GM18505 (cell line): ENCODE results near the gene RPL37A.
A peak's percentile ranks its signal among the peaks of the same experiment; 100 is the strongest.

ENCODE experiments used
- ATAC-seq: cut with Tn5 transposase; IDR thresholded peaks from one replicate; pipeline ENCODE4 v1.9.1; 2021; ENCODE audit not compliant: unreplicated experiment
- POLR2A ChIP-seq: IDR thresholded peaks from 4 replicates; pipeline ENCODE4 v1.6.1; 2011; ENCODE audit warnings: borderline replicate concordance; ENCODE audit not compliant: insufficient read depth, insufficient read length; ENCODE audit errors: extremely low read depth

RPL37A gene

GRCh38 chr2:216498070-216498378 lies 620 bp upstream of the RPL37A start:
- no peak for ATAC-seq
- no peak for TF ChIP-seq POLR2A

DNA sequence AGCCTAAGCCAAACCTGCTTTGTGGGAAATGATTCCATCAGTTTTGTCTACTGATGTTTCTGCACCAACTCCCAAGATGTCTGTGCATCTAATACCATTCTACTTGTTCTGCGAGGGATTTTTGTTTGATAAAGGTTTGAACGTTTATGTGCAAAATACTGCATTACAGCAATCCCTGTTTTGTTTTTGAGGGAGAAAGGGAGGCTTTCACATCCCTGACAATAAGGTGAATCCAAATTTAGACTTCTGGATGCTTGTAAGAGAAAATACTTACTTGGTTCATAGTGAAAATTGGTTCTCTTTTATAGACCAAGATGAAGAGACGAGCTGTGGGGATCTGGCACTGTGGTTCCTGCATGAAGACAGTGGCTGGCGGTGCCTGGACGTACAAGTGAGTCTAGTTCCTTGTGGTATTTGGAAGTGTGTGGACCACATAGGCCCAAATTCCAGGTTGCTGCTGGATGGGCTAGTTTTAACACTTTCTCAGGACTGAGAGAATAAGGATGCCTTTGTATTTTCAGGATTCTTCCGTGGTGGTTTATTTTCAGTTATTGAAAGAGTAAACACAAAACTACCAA lies 1.1 kb downstream of the RPL37A start:
- TF ChIP-seq POLR2A = no peak

DNA sequence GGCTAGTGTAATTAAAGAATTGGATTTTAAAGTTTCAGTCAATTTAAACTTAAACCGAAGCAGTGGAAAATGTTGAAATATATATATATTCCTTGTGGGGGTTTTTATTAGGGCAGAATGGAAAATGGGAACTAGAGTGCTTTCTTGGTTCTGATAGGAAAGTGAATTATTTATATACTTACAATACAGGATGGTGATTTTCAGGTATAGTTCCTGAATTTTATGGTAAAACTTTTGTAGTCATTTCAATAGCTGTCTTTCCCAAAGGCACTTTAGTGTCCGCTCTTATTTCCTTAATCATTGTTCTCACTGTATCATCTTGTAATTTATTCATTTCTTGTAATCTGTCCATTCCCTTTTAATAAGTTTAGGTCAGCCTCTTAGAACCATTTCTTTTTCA lies 1.9 kb downstream of the RPL37A start:
- no peak for TF ChIP-seq POLR2A
- ATAC-seq = no peak

More for the DNA sequence above, 1.1 kb downstream of the RPL37A start:
- no peak for ATAC-seq

GRCh38 chr2:216501854-216502253 lies 3.2 kb downstream of the RPL37A start:
- TF ChIP-seq POLR2A = no peak
- no peak for ATAC-seq

- no peak for ATAC-seq
Observed at GRCh38 chr2:216502381-216503158, 3.9 kb downstream of the RPL37A start.

GRCh38 chr2:216503159-216503629 lies 4.5 kb downstream of the RPL37A start:
- no peak for TF ChIP-seq POLR2A
- ATAC-seq = no peak

More at GRCh38 chr2:216502381-216503158, 3.9 kb downstream of the RPL37A start:
- no peak for TF ChIP-seq POLR2A

DNA sequence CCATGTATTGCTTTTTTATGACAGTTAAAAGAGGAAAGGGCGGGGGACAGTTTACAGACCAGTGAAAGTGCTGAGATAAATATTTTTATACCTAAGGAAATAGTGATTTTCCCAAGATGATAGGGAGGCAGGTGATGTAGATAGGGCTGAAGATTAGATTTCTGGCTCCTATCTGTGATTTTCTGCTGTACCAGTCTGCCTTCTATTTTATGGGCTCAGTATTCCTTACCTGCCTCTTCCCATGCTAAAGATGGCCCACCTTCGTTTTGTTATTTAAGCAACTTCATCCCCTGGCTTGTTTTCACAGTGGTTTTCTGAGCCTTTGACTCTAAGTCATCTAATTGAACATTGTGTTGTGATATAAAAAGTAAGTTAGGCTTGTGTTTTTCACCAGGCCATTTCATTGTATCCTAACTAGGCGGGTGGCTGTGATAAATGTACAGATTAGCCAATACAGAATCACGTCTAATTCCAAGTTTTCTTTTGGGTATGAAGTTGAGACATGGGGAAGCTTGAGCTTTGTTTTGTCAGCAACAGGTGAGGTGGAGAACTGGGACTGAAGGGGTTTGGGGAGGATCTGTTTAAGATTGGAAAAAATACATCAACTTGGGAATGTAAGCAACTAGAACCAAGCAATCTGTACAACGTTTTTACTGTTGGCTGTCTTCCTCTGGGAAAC lies 5.2 kb downstream of the RPL37A start:
- no peak for TF ChIP-seq POLR2A
- no peak for ATAC-seq

- ATAC-seq = no peak
- no peak for TF ChIP-seq POLR2A
Observed at GRCh38 chr2:216504376-216504762, 5.7 kb downstream of the RPL37A start.

- TF ChIP-seq POLR2A = peak; percentile 5
- no peak for ATAC-seq
Observed at GRCh38 chr2:216505133-216506106, 6.8 kb downstream of the RPL37A start.

DNA sequence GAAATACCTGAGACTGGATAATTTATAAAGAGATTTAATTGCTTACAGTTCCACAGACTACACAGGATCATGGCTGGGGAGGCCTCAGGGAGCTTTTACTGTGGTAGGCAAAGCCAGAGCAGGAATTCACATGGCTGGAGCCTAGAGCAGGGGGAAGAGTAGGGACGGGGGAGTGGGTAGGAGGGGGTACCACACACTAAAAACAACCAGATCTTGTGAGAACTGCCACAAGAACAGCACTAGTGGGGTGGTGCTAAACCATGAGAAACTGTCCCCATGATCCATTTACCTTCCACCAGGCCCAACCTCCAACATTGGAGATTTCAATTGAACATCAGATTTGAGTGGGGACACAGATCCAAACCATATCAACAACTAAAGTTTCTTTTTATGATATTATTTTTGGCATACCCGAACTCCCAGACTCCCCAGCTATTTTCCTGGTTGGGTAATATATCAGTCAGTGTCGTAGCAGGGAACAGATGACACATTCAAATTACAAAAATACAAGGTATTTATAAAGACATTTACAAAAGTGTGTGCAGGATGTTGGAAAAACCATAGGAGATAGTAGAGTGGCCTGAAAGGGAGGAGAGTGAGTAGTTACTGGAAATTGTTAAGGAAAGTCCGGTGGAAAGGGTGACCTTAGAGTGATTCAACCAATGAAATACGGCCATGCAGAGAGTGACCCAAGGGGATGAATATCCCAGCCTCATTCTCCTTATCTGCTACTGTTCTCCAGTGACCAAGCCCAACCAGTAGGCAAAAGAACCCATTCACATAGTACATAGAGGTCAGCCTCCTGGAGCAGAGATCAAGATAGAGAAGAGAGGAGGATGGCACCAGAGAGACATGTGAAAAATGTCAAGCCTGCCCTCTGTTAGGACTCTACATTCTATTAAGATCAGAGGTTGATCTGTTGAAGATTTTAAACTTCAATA lies 8.8 kb downstream of the RPL37A start:
- no peak for ATAC-seq
- TF ChIP-seq POLR2A = no peak

- ATAC-seq = no peak
- TF ChIP-seq POLR2A = no peak
Observed at GRCh38 chr2:216508229-216508628, 9.6 kb downstream of the RPL37A start.
